NCI-H510A treated with DMSO at 0.1 percent for 48 hours (cell line): ENCODE results near the gene TMSB4X.
"Not testable (repeated sequence)": the region's sequence is repeated elsewhere in the genome, so short reads cannot be mapped to it uniquely, and the experiment has no call there.

Experiments used
- DNase-seq: peaks from one replicate; lab custom pipeline; 2025; lab: John Stamatoyannopoulos, UW

TMSB4X gene

GRCh38 chrX:12997906-12998687, 23.2 kb downstream of the TMSB4X start:
- no peak for DNase-seq

- no peak for DNase-seq
Observed at GRCh38 chrX:12999422-12999821, 24.5 kb downstream of the TMSB4X start.

GRCh38 chrX:13000301-13000811, 25.4 kb downstream of the TMSB4X start:
- DNase-seq, result no peak

- no peak for DNase-seq
Observed at GRCh38 chrX:13001097-13001496, 26.2 kb downstream of the TMSB4X start.

GRCh38 chrX:13001961-13002671, 27.2 kb downstream of the TMSB4X start:
- no peak for DNase-seq

GRCh38 chrX:13005661-13006473, 31.0 kb downstream of the TMSB4X start:
- no peak for DNase-seq

- no peak for DNase-seq
Observed at GRCh38 chrX:13007519-13008188, 32.7 kb downstream of the TMSB4X start.

GRCh38 chrX:13008189-13008533, 33.3 kb downstream of the TMSB4X start:
- DNase-seq, result no peak

- no peak for DNase-seq
Observed at GRCh38 chrX:13008851-13009250, 33.9 kb downstream of the TMSB4X start.

GRCh38 chrX:13009273-13009672, 34.4 kb downstream of the TMSB4X start:
- DNase-seq, result no peak

- DNase-seq, result no peak
Observed at GRCh38 chrX:13009844-13010243, 34.9 kb downstream of the TMSB4X start.

- DNase-seq, result no peak
Observed at GRCh38 chrX:13010546-13010945, 35.6 kb downstream of the TMSB4X start.

- peak; percentile 28 for DNase-seq
Observed at GRCh38 chrX:13013363-13014110, 38.6 kb downstream of the TMSB4X start.

- DNase-seq, result no peak
Observed at GRCh38 chrX:13014111-13015096, 39.5 kb downstream of the TMSB4X start.

GRCh38 chrX:13015536-13016236, 40.8 kb downstream of the TMSB4X start:
- no peak for DNase-seq

GRCh38 chrX:13016731-13017130, 41.8 kb downstream of the TMSB4X start:
- DNase-seq, result not testable (repeated sequence)

GRCh38 chrX:13022926-13023325, 48.0 kb downstream of the TMSB4X start:
- no peak for DNase-seq

GRCh38 chrX:13023567-13023966, 48.7 kb downstream of the TMSB4X start:
- no peak for DNase-seq

- DNase-seq, result no peak
Observed at GRCh38 chrX:13023979-13024378, 49.1 kb downstream of the TMSB4X start.
